GM21737 (cell line): ENCODE measurements around the gene LMNTD2.
"Not testable (repeated sequence)": the region's sequence is repeated elsewhere in the genome, so short reads cannot be mapped to it uniquely, and the experiment has no call there.

Experiments used
- ATAC-seq: cut with Tn5 transposase; IDR thresholded peaks from one replicate; pipeline ENCODE4 v1.9.1; 2021; ENCODE audit warnings: mild to moderate bottlenecking, moderate library complexity; ENCODE audit not compliant: unreplicated experiment

The LMNTD2 gene

DNA sequence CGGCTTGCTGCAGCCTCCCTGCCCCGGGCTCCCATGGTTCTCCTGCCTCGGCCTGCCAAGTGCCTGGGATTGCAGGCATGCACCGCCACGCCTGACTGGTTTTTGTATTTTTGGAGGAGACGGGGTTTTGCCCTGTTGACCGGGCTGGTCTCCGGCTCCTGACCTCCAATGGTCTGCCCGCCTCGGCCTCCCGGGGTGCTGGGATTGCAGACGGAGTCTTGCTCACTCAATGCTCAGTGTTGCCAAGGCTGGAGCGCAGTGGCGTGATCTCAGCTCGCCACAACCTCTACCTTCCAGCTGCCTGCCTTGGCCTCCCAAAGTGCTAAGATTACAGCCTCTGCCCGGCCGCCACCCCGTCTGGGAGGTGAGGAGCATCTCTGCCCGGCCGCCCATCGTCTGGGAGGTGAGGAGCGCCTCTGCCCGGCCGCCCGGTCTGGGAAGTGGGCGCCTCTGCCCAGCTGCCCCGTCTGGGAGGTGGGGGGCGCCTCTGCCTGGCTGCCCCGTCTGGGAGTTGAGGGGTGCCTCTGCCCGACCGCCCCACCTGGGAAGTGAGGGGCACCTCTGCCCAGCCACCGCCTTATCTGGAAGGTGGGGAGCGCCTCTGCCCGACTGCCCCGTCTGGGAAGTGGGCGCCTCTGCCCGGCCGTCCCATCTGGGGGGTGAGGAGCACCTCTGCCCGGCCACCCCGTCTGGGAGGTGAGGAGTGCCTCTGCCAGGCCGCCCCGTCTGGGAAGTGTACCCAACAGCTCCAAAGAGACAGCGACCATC, 43.4 kb downstream of the LMNTD2 start:
- not testable (repeated sequence) for ATAC-seq

DNA sequence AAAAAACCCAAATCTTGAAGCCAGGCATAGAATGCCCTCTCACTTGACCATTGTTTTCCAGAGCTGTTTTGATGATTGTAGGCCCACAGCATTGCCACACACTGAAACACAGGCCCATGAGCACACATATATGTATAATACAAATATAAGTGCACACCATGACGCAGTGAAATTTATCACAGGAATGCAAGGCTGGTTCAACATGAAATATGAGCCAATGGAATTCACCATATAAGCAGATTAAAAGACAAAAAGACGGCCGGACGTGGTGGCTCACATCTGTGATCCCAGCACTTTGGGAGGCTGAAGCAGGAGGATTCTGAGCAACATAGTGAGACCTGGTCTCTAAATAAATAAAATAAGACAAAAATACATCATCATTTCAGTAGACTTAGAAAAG, 44.1 kb downstream of the LMNTD2 start:
- no peak for ATAC-seq

DNA sequence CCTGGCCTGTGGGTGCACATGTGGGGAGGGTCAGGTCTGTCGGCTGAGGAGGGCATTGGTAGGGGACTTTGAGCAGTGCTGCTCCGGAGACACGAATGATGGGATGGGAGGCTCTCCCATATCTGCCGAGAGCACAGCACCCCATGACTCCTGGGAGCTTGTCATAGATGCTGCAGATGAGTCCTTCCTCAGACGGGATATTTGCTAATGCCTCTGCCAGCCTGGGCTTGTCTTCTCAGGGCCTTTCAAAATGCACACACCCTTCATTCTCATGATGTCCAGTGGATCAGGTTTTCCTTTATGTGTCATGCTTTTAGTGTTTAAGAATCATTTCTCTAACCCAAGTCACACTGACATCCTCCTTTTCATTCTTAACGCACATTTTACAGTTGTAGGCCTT, 45.4 kb downstream of the LMNTD2 start:
- no peak for ATAC-seq

DNA sequence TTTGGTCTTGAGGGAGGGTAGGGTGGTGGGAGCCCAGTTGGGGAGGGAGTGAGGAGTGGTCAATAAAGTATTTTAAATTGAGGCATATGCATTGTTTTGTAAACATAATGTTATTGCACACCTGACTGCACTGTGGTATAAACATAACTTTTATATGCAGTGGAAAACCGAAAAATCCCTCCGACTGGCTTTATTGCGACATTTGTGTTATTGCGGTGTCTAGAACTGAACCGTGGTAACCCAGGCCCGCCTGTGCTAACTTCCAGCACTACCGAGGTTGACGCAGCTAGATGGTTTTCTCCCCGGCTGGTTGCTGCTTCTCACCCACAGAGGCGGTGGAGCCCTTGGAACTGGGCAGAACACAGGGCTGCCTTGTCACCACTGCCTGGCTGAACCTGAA, 45.9 kb downstream of the LMNTD2 start:
- no peak for ATAC-seq

DNA sequence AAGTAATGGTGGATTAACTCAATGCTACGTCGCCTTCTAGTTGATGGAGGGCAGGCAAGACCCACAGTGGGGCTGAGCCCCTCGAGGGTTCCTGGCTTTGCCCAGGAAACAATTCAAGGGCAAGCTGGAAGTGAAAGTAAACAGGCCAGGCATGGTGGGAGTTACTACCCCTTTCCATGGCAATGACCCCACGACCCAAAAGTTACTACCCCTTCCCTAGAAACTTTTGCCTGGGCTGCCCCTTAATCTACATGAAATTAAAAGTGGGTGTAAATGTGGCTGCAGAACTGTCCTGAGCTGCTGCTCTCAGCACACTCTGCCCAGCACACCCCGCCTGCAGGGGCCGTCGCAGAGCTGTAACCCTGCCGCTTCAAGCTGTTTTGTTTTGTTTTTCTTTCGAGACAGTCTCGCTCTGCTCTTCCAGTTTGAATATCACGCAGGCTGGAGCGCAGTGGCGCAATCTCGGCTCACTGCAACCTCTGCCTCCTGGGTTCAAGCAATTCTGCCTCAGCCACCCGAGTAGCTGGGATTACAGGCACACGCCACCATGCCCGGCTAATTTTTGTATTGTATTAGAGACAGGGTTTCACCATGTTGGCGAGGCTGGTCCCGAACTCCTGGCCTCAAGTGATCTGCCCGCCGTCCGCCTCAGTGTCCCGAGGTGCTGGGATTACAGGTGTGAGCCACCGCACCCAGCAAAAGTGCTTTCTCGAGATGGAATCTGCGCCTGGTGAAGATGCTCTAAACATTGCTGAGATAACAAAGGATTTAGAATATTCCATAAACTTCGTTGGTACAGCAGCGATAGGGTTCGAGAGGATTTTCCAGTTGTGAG, 47.6 kb downstream of the LMNTD2 start:
- no peak for ATAC-seq

DNA sequence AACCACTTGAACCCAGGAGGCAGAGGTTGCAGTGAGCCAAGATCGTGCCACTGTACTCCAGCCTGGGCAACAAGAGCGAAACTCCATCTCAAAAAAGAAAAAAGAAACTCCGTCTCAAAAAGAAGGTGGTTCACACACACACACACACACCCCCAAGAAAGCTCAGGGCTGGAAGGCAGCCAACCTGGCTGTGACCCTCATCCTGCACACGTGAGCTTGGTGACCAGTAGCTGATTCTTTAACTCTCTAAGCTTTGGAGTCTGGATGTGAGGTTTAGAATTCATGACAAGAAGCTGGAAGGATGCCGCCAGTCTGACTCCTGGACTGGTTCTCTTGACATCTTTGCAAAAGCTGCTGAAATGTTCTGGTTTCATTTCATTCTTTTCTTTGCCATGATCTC, 51.6 kb downstream of the LMNTD2 start:
- no peak for ATAC-seq

DNA sequence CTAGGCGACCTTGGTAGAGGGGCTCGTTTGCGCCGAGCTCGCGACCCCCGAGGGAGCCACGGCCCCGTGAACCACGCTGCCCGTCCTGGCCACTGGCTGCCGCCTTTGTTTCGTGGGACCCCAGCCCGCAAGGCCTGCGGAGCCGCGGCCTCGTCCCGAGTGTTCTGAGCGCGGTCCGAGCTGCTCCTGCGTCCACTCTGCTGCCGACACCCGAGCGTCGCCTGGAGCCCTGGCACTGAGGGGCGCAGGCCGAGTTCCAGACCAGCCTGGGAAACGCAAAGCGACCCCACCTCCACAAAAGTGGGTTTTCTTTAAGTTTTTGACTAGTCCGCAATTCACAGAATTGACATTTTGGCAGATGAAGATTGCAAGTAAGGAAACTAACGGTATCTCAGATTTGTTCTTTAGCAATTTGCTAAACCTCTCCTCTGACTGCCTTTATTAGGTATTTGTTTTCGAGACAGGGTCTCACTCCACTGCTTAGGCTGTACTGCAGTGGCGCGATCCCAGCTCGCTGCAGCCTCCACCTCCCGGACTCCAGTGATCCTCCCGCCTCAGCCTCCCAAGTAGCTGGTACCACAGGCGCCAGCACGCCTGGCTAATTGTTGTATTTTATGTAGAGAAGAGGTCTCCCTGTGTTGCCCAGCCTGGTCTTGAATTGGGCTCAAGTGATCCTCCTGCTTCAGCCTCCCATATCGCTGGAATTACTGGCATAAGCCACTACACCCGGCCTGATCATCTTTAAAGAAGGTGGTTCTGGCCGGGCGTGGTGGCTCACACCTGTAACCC, 52.6 kb downstream of the LMNTD2 start:
- ATAC-seq, result no peak

DNA sequence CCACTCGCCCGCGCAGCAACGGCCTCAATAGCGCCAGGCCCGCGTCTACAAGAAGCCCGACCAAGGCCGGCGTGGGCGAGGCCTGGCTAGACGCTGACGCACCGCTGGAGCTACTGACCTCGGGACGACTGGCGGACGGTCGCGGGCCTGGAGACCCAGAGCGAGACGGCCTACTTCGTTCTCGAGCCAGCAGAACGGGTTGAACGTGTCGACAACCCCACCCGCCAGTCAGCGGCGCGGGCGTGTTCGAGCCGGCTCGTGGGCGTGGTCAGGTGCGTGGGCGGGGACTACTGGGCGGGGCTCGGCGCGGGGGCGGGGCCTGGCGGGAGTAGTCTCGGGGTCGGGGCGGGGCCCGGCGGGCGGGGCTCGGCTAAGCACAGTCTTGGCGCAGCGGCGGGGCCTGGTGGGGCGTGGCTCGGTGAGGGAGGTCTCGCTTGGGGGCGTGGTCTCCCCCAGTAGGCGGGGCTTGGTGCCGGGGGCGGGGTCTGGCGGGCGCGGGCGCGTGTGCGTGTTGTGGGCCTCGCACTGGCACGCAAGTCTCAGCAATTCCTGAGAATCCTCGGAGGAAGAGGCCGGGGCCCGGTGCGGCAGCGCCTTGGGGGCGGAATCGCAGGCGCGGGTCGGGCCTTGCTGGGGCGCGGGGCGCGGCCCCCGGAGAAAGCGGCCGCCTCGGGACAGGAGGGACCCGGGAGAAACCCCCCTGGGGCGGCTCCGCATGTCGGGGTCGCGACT, 53.4 kb downstream of the LMNTD2 start, which contains the start of gene RNH1:
TSS of gene RNH1 (minus strand) at position 248 of the 732 bp plus-strand sequence. CDS start 5,080 bp downstream, outside the sequence.
- ATAC-seq, result peak; percentile 47

DNA sequence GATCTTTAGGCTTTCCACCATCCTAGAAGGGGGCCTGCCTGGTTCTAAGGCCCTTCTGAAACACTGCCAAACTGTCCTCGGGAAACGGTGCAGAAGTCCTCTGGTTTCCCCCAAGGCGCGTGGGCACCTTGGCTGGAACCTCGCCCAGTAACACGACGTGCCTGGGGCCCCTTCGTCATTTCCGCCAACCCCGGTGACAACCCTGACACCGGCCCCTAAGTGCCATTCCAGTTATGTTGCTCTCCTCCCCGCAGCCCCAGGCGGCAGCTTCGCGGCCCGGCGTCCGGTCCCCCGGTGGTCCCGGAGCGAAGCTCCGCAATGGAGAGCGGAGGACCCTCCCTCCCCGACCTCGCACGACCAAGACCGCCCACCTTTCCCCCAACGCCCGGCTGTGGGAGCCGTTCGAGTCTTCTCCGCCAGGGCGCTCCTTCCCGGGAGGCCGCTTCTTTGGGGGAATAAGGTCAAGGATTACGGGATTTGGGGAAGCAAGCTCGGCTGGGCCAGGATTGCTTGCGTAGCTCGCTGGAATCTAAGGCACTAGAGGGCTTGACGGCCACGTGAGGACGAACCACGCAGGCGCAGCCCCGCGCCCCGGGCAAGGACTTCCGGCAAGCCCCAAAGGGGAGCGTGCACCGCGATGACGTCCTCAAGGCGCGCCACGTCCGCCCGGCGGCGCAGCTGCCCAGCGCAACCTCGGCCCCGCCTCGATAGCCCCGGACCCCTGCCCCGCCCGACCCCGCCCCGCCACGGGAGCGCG, 54.1 kb downstream of the LMNTD2 start:
- peak; percentile 54 for ATAC-seq

DNA sequence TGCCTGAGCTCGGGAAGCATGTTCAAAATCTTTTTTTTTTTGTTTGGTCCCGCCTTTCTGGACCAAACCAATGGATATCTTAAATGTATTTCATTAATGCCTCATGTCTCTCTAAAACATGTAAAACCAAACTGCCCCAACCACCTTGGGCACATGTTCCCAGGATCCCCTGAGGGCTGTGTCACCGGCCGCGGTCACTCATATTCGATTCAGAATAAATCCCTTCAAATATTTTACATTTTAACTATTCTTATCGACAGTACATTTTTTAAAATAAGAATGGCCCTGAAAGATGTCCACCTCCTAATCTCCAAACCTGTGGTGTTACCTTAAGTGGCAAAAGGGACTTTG, 55.6 kb downstream of the LMNTD2 start:
- ATAC-seq, result no peak
